Measurements from ENCODE around the gene RUNDC1.

Gene RUNDC1

GRCh38 chr17:43003542-43004172, 23.3 kb downstream of the RUNDC1 start:
- peak; percentile 54 to 67 for DNase-seq (ENCODE audit: low read depth in 2 of 2)
- peak; percentile 8 for TF ChIP-seq CTCF (IDR thresholded peaks at IDR 0.05; ENCODE audit: low read depth, low read length)

DNA sequence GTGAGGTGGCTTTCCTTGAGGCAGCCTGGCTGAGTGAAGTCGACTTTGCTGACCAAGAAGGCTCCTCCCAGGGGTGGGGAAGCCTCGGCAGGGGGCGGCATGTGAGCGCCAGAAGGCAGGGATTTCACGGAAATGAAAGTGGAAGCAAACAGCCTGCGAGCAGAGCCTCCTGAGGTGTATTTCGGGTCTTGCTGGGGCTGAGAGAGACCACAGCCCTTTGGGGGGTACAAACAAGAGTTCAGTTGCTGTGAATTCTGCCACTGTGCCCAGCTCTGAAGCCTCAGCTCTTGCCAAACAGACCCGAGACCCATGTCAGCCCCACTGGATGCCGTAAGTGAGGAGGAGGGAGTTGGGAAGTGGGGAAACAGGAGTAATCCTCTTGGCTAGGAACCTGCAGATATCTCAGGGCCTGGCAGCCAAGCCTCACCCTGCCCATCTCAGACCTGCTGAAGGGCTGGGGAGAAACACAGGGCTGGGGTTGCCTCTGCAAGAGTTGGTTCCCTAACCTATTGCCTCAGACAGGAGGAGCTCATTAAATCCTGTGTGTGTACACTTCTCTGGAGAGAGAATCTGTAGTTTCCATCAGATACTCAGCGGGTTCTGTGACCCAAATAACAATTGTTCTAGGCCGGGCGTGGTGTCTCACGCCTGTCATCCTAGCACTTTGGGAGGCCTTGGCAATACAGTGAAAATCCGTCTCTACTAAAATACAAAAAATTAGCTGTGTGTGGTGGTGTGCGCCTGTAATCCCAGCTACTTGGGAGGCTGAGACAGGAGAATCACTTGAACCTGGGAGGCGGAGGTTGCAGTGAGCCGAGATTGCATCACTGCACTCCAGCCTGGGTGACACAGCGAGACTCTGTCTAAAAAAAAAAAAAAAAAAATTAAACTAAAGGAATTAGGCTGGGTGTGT, 26.5 kb downstream of the RUNDC1 start, which contains the start of gene IFI35:
TSS of gene IFI35 (plus strand) at position 146 of the 913 bp plus-strand sequence. CDS start at position 310, 164 bp downstream.
- peak; percentile 86 to 90 for DNase-seq (ENCODE audit: low read depth in 2 of 2)

More at GRCh38 chr17:43003542-43004172, 23.3 kb downstream of the RUNDC1 start:
- no peak overlapping the region for H3K4me3 ChIP-seq (replicated peaks in 1 of 2; ENCODE audit: low read depth in 2 of 2, low read length in 2 of 2)

GRCh38 chr17:43010667-43011308, 30.4 kb downstream of the RUNDC1 start:
- no peak overlapping the region for H3K4me3 ChIP-seq (replicated peaks in 1 of 2; ENCODE audit: low read depth in 2 of 2, low read length in 2 of 2)
- no peak for TF ChIP-seq CTCF (IDR thresholded peaks at IDR 0.05; ENCODE audit: low read depth, low read length)
- DNase-seq (ENCODE audit: low read depth in 2 of 2): no peak

More for the DNA sequence above, 26.5 kb downstream of the RUNDC1 start, which contains the start of gene IFI35:
- H3K4me3 ChIP-seq (replicated peaks in 1 of 2; ENCODE audit: low read depth in 2 of 2, low read length in 2 of 2): peak within 1 kb of the TSS; percentile 73 to 88
- peak; percentile 15 for TF ChIP-seq CTCF (IDR thresholded peaks at IDR 0.05; ENCODE audit: low read depth, low read length)

DNA sequence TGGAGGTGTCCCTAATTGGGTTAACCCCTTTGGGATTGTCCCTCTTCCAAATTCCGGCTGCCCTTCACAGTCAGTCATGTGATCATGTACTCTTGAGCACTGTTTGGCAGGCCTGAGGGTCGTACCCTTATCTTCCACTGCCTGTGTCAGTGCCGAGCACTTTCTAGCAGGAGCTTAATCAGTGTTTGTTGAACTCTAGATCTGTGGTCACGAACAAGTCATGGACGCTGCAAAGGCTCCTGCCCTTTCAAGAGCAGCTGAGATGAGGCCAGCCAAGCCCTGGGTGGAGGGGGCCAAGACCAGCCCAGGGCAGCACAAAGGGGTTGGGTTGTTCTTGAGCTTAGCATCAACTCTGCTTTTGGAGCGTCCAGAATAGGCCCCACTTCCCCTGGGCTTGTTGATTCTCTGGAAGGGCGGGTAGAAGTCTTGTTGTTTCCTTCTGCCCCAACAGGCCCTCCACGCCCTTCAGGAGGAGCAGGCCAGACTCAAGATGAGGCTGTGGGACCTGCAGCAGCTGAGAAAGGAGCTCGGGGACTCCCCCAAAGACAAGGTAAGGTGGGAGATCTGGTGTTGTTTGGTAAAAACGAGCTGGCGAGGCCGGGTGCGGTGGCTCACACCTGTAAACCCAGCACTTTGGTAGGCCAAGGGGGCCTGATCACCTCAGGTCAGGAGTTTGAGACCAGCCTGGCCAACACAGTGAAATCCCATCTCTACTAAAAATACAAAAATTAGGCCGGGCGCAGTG, 31.5 kb downstream of the RUNDC1 start:
- H3K4me3 ChIP-seq (replicated peaks in 1 of 2; ENCODE audit: low read depth in 2 of 2, low read length in 2 of 2): no peak overlapping the region
- no peak for DNase-seq (ENCODE audit: low read depth in 2 of 2)
- TF ChIP-seq CTCF (IDR thresholded peaks at IDR 0.05; ENCODE audit: low read depth, low read length): no peak

GRCh38 chr17:43013296-43013695, 32.9 kb downstream of the RUNDC1 start:
- H3K4me3 ChIP-seq (replicated peaks in 1 of 2; ENCODE audit: low read depth in 2 of 2, low read length in 2 of 2): no peak overlapping the region
- no peak for TF ChIP-seq CTCF (IDR thresholded peaks at IDR 0.05; ENCODE audit: low read depth, low read length)
- DNase-seq (ENCODE audit: low read depth in 2 of 2): no peak

DNA sequence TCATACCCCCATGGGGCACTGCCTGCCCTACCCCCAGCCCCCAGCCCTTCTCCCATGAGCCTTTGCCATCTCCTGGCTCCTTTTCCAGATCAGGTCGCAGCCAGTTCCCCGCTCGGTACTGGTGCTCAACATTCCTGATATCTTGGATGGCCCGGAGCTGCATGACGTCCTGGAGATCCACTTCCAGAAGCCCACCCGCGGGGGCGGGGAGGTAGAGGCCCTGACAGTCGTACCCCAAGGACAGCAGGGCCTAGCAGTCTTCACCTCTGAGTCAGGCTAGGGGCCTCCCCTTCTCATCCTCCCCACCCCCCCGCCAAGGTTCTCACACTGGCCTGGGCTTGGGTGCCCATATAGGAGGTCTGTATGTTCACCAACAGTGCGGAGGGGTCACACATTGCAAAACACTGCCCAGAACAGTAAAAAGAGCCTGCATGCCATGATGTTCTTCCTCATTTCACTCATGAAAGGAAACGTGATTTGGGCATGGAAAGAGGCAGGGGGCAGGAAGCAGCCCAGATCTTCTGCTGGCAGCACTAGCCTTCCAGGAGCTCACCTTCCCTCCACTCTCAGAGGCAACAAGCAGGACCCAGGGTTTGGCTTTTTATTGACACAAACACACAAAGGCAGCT, 33.8 kb downstream of the RUNDC1 start:
- TF ChIP-seq CTCF (IDR thresholded peaks at IDR 0.05; ENCODE audit: low read depth, low read length): no peak
- no peak for DNase-seq (ENCODE audit: low read depth in 2 of 2)
- H3K4me3 ChIP-seq (replicated peaks in 1 of 2; ENCODE audit: low read depth in 2 of 2, low read length in 2 of 2): no peak overlapping the region
